GM19023 (cell line): ENCODE data around the gene ZNF423.

Source experiments
- ATAC-seq: cut with Tn5 transposase; IDR thresholded peaks from one replicate; pipeline ENCODE4 v1.9.1; 2021; ENCODE audit warnings: mild to moderate bottlenecking, moderate library complexity; ENCODE audit not compliant: unreplicated experiment

The ZNF423 gene

DNA sequence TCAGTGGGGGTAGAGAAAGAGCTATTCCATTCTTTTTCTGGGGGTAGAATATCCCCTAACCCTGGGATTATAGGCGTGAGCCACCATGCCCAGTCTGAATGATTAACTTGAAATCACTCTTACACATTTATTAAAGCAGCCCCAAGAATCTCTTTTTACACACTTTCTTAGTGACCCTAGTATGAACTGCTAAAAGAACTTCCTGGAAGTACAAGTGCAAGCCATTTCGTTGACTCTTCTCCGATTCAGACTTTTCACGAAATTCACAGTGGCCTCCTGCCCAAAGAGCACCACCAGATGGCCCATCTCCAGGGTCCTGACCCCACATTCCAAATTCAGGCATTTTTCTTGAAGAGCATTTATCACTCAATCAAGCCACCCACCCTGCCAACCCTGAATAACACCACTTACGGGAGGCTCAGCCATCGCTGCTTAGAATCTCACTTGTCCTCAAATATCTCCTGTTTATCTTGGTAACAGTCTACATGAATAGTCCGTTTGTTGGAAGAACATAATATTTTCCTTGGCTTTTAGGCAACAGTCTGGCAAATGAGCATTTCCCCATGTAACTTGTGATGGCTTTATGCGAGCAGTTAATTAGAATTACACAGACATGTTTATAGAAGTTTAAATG lies 28.0 kb downstream of the ZNF423 start:
- ATAC-seq, result no peak

- ATAC-seq, result no peak
These were observed 29.4 kb downstream of the ZNF423 start for GRCh38 chr16:49826515-49826914.

GRCh38 chr16:49825041-49825440 lies 30.9 kb downstream of the ZNF423 start:
- ATAC-seq, result no peak

DNA sequence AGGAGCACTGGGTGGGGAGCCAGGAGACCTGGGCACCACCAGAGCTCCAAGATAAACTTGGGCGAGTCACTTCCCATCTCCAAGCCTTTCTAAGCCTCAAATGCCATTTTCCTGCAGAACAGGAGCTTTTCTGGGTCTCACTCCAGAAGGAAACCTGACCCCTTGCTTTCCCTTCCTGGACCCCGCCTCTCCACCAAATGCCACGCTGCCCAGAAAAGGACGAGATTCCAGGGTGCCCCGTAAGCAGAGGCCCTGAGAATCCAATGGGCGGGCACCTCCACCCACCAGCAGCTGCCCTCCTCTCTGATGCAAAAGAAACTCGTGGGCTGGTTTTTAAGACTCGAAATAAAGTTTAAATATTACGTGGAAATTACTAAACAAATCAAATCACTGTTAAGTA lies 31.3 kb downstream of the ZNF423 start:
- no peak for ATAC-seq

DNA sequence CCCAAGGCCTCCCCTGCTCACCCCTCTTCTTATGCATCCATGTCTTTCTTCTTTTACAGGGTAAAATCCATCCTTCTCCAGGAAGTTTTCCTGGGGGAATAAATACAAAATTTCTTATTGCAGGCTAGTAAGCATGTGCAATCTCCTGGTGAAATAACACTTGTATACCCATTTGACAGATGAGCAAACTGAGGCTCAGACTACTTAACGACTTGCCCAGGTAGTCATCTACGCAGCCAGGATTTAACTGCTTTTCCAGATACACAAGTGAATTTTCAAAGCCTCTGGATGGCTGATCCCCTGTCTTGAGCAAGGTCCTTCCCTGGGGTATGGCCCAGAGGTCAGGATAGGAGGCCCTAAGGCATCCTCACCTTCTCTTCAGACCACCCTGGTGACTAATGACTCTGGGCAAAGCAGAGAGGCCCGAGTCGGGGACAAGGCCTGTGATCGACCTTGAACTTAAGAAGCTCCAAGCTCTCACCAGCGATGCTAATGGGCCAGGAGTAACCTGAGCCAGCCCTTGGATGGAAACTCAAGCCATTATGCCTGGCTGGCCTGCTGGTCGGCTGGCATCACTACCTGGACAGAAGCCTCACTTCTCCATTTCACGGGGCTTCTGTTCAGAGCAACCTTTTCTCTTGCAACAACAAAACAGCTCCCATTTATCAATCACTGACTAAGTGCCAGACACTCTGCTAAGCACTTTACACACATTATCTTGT lies 33.1 kb downstream of the ZNF423 start:
- ATAC-seq, result no peak

DNA sequence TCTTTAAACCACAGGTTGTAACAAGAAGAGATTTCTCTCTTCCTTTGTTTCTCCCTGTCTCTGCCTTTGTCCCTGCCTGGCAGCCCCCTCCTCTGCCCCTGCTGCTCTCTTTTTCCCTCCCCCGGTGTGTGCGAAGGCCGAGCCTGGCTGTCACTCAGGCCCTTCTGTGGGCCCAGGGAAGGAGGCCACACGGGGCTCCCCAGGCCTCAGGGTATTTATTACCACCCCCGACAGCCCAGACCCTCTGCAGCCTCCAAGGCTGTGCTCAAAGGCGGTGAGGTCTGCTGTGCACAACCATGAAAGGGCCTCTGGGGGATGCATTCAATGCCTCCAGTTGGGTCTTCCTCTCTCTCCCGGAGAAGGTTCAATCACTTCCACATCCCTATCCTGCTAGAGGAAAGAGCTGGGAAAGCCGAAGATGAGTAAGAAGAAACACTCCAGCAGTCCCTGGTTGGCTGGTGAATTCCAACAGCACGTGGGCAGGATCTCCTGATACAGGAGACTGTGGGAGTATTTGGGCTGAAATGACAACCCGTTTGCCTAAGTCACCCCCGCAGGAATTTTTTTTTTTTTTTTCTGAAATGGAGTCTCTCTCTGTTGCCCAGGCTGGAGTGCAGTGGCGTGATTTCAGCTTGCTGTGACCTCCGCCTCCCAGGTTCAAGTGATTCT lies 34.2 kb downstream of the ZNF423 start:
- no peak for ATAC-seq

DNA sequence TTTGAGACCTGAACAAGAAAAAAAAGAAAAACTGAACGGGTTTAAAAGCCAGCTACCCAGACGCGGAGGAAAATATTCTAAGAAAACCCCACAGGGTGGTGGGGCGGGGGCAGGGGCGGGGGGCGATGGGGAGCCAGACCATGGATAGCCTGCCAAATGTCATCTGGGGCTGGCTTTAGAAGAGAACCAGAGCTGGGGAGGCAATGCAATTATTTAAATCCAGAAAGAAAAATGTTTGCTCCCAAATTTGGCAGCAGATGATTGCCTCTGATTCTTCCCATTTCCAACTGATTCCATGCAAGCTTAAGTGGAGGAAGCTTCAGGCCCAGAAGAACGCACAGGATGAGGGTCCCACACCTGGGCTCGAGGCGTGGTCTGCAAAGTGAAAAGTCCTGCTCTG lies 34.8 kb downstream of the ZNF423 start:
- ATAC-seq, result no peak

- no peak for ATAC-seq
These were observed 38.0 kb downstream of the ZNF423 start for GRCh38 chr16:49817754-49818507.

DNA sequence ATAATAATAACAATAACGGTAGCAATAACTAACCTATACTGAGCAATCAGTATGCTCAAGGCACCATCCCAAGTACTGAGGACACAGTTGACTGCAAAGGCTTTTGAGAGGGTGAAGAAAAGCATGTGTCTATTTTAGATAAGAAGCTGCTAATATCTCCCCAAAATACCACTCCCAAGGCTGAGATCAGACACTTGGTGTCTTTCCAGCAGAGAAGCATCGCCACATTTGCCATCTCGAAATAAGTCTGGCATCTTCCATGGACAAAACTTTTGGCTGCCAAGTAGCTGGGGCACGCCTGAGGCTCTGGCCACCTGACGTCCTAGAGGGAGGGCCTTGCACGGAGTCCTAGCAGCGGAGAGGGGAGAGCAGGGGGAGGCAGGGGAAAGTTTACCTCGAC lies 39.0 kb downstream of the ZNF423 start:
- no peak for ATAC-seq

- no peak for ATAC-seq
These were observed 44.1 kb downstream of the ZNF423 start for GRCh38 chr16:49811644-49812334.

GRCh38 chr16:49810831-49811230 lies 45.1 kb downstream of the ZNF423 start:
- no peak for ATAC-seq

DNA sequence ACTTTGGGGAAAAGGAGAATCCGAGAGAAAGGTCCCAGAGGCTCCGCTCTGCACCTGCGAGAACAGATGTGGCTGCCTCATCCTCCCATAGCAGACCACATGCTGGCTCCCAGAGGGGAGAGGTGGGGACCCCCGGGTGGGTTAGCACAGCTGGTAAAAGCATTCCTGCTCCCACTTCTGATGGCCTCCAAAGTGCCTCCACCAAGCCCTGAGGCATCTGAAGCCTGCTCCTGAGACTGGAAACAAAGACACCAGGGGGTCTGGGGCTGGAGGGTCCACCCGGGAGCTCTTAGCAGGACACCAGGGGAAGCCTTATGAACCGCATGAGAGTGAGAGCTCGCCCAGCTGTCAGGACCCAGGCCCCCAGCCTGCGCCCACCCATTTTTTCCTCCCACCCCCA lies 46.4 kb downstream of the ZNF423 start:
- no peak for ATAC-seq

- no peak for ATAC-seq
These were observed 46.9 kb downstream of the ZNF423 start for GRCh38 chr16:49809062-49809461.

GRCh38 chr16:49806446-49806845 lies 49.5 kb downstream of the ZNF423 start:
- no peak for ATAC-seq

- ATAC-seq, result no peak
These were observed 54.6 kb downstream of the ZNF423 start for GRCh38 chr16:49801290-49801689.

DNA sequence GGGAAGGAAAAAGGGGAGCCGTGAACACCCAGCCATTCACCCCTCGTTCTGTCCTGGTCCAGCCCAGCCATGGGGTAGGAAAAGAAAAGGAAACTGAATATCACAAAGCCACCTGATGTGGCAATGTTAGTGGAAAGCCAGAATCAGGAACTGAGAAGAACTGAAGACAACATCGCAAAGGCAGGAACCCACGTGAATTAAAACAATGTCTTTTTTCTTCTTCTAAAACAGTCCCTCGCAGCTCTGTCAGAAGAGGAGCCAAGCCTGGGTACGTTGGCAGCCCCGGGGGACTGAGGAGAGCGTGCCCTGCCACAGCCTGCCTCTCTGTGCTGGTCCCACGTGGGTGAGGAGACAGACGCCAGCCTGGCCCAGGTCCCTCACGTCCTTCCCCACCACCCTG lies 55.0 kb downstream of the ZNF423 start:
- no peak for ATAC-seq

DNA sequence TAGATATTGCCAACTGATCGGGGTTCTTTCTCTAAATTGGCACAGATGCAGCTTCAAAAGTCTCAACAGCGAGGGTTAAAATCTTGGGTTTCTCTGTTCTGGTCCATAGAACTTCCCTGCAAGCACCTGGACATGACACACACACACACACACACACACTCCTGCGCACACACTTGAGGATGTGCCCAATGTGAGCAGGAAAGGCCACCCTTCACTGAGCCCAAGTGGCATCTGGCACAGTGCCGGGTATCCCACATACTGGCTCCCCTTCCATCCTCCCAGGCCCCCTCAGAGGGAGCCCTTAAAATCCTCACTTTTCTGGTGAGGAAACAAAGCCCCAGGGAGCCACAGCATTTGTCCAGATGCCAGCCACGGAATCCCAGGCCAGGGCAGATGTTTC lies 55.5 kb downstream of the ZNF423 start:
- no peak for ATAC-seq

DNA sequence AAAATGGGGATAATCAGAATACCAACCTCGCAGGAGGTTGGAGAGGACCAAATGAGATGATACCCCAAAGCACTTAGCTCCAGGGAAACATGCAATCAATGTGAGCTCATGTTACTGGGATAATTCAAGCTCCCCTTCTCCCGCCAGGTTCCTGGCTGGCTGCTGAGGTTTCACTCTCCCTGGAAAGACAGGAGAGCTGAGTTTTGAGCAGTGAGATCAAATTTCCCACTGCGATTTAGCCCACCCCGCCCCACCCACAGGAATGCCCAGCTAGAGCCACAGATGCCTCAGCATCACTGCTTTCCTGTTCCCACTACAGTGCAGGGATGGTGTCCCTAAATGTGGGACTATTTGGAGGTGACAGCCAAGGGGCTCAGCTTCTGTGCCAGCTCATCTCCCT lies 56.7 kb downstream of the ZNF423 start:
- ATAC-seq, result no peak

- ATAC-seq, result no peak
These were observed 60.4 kb downstream of the ZNF423 start for GRCh38 chr16:49795513-49795912.

GRCh38 chr16:49793244-49793643 lies 62.7 kb downstream of the ZNF423 start:
- no peak for ATAC-seq

DNA sequence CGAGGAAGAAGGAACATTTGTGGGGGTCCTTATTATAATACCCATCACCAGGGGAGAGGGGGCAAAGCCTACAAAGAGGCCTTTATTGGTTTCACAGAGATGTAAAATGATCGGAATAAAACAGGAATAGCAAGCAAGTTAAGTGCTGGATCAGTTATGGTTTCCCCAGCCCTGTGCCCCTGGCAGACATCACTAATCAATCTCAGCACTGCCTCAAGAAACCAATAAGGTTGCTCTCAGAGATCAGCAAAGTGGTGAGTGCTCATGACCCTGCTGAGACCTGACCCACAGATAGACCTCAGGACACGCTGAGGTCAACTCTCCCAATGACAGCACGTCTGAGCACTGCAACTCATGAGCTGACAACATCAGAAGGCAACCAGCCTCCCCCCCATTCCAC lies 66.3 kb downstream of the ZNF423 start:
- no peak for ATAC-seq
